ENCODE data around the gene NDUFAF3.

GRCh38 chr3:48980295-48980694 lies 41.6 kb upstream of the NDUFAF3 start:
- TF ChIP-seq CTCF (IDR thresholded peaks at IDR 0.05): no peak
- TF ChIP-seq POLR2A (IDR thresholded peaks at IDR 0.05): no peak

Data from thyroid gland (tissue), 4 donors.